HepG2 (cell line): ENCODE measurements around the gene ALDH3B2. TPM values are rescaled to one million over a fixed set of nuclear protein-coding genes. Genes with fewer than 3 reads are reported as not detected.

Experiments
- BCL6 ChIP-seq: IDR thresholded peaks from 2 replicates; pipeline ENCODE4 v1.6.1; 2016; ENCODE audit warnings: missing genetic modification reagents, missing compliant biosample characterization
- CBX5 ChIP-seq: sonication (generic); formaldehyde crosslinking; IDR thresholded peaks from 2 replicates; pipeline ENCODE4 v1.4.0; 2020; ENCODE audit warnings: missing genetic modification reagents, borderline replicate concordance
- CEBPG ChIP-seq: IDR thresholded peaks from 2 replicates; pipeline ENCODE4 v1.6.1; 2016
- HCFC1 ChIP-seq: fragments of 150-350 bp; IDR thresholded peaks from 2 replicates; pipeline ENCODE4 v1.6.1; 2014; ENCODE audit warnings: low read depth, low read length
- HINFP ChIP-seq: sonication (generic); formaldehyde crosslinking; IDR thresholded peaks from 2 replicates; pipeline ENCODE4 v1.4.0; 2020; ENCODE audit warnings: low read depth, mild to moderate bottlenecking, missing genetic modification reagents
- KLF16 ChIP-seq, 2 experiments: sonication (generic) in 1 of 2; formaldehyde crosslinking in 1 of 2; IDR thresholded peaks; 2 replicates each; pipeline versions ENCODE4 v1.6.1 to v1.8.0; 2016 to 2023; ENCODE audit warnings: missing genetic modification reagents in 2 of 2, missing compliant biosample characterization in 1 of 2
- MAF1 ChIP-seq: sonication (generic); formaldehyde crosslinking; IDR thresholded peaks from 2 replicates; pipeline ENCODE4 v1.5.0; 2020; ENCODE audit warnings: missing genetic modification reagents, borderline replicate concordance
- MAX ChIP-seq: IDR thresholded peaks from 2 replicates; pipeline ENCODE4 v1.6.1; 2012; ENCODE audit warnings: inconsistent platforms
- SAP130 ChIP-seq: IDR thresholded peaks from 2 replicates; pipeline ENCODE4 v1.6.1; 2016; ENCODE audit warnings: low read depth
- SMC3 ChIP-seq: IDR thresholded peaks from 2 replicates; pipeline ENCODE4 v1.6.1; 2011; ENCODE audit warnings: low read length, improper control_type of control experiment
- STAG1 ChIP-seq: sonication (generic); formaldehyde crosslinking; IDR thresholded peaks from 2 replicates; pipeline ENCODE4 v1.4.0; 2020; ENCODE audit warnings: missing genetic modification reagents
- ZBTB34 ChIP-seq: sonication (generic); formaldehyde crosslinking; IDR thresholded peaks from 2 replicates; pipeline ENCODE4 v1.8.0; 2022; ENCODE audit warnings: mild to moderate bottlenecking, missing genetic modification reagents
- ZNF564 ChIP-seq: sonication (generic); formaldehyde crosslinking; IDR thresholded peaks from 2 replicates; pipeline ENCODE4 v1.8.1; 2023; ENCODE audit warnings: mild to moderate bottlenecking, missing genetic modification reagents
- ZNF691 ChIP-seq: sonication (generic); formaldehyde crosslinking; IDR thresholded peaks from 2 replicates; pipeline ENCODE4 v1.4.0; 2020; ENCODE audit warnings: missing genetic modification reagents, low read depth, mild to moderate bottlenecking, borderline replicate concordance
- ZNF792 ChIP-seq: IDR thresholded peaks from 2 replicates; pipeline ENCODE4 v1.6.1; 2016
- polyA plus RNA-seq, 8 experiments: library from polyadenylated mRNA; depleted of rRNA in 3 of 8; stranded (reverse) in 7 of 8; unstranded in 1 of 8; fragments of >200 nt; fragmentation: Illumina TruSeq in 4 of 8; extraction: Trizol in 4 of 8; gene quantifications; 2 replicates each; pipeline versions ENCODE4 v1.2.1 to v1.2.3, GENCODE V29; 2011 to 2016; ENCODE audit warnings: low read depth in 4 of 8, missing spikeins in 1 of 8, mixed read lengths in 1 of 8; ENCODE audit not compliant: insufficient read depth in 1 of 8
- total RNA-seq, 5 experiments: library from RNA; depleted of rRNA; stranded (reverse); fragments of >200 nt; fragmentation: Illumina TruSeq; extraction: Trizol; gene quantifications; 2 replicates each; pipeline ENCODE4 v1.2.3, GENCODE V29; 2016; ENCODE audit warnings: low read depth in 1 of 5
- TF ChIP-seq, protein P1 (sequence below): sonication (generic); formaldehyde crosslinking; IDR thresholded peaks from 2 replicates; pipeline ENCODE4 v1.4.0; 2020; ENCODE audit warnings: missing genetic modification reagents
- TF ChIP-seq, protein P2 (sequence below): sonication (generic); formaldehyde crosslinking; IDR thresholded peaks from 2 replicates; pipeline ENCODE4 v1.8.0; 2022; ENCODE audit warnings: mild to moderate bottlenecking, missing genetic modification reagents; ENCODE audit not compliant: insufficient replicate concordance
- TF ChIP-seq, protein P3 (sequence below): IDR thresholded peaks from 2 replicates; pipeline ENCODE4 v1.6.1; 2016; ENCODE audit warnings: missing biosample characterization, missing genetic modification reagents, low read depth
- TF ChIP-seq, protein P4 (sequence below): sonication (generic); formaldehyde crosslinking; IDR thresholded peaks from 2 replicates; pipeline ENCODE4 v1.4.0; 2020; ENCODE audit warnings: mild to moderate bottlenecking, missing genetic modification reagents

ALDH3B2 gene
- total and polyA plus RNA-seq, 2 of the 13 experiments (the other 11 are each of a cell fraction or from before 2014, with no cell fraction given), result not detected

DNA sequence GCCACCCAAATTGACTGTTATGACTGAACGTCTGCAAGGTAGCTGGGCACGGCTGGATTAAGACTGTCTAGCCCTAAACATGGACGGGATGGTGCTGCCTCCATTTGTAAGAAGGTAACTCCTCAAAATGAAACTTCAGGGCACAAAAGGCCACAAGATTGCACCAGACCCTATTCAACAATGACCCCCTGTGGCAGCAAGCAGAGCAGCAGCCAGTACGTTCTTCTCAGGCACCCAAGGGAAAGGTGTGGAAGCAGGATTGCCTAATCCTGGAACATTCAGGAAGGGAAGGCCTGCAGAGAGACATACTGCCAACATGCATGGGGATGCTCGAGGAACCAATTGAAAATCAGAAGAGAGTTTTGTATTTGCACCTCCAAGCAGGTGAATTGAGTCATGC, 30.4 kb downstream of the ALDH3B2 start (continued):
- TF ChIP-seq CBX5 (CRISPR knock-in tag), result peak; percentile 49; the same call in 1 of the 2 replicates
- TF ChIP-seq CEBPG (CRISPR knock-in tag), result peak; percentile 81
- TF ChIP-seq, protein P1, sequence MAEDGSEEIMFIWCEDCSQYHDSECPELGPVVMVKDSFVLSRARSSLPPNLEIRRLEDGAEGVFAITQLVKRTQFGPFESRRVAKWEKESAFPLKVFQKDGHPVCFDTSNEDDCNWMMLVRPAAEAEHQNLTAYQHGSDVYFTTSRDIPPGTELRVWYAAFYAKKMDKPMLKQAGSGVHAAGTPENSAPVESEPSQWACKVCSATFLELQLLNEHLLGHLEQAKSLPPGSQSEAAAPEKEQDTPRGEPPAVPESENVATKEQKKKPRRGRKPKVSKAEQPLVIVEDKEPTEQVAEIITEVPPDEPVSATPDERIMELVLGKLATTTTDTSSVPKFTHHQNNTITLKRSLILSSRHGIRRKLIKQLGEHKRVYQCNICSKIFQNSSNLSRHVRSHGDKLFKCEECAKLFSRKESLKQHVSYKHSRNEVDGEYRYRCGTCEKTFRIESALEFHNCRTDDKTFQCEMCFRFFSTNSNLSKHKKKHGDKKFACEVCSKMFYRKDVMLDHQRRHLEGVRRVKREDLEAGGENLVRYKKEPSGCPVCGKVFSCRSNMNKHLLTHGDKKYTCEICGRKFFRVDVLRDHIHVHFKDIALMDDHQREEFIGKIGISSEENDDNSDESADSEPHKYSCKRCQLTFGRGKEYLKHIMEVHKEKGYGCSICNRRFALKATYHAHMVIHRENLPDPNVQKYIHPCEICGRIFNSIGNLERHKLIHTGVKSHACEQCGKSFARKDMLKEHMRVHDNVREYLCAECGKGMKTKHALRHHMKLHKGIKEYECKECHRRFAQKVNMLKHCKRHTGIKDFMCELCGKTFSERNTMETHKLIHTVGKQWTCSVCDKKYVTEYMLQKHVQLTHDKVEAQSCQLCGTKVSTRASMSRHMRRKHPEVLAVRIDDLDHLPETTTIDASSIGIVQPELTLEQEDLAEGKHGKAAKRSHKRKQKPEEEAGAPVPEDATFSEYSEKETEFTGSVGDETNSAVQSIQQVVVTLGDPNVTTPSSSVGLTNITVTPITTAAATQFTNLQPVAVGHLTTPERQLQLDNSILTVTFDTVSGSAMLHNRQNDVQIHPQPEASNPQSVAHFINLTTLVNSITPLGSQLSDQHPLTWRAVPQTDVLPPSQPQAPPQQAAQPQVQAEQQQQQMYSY (CRISPR knock-in tag), result no peak
- TF ChIP-seq, protein P2, sequence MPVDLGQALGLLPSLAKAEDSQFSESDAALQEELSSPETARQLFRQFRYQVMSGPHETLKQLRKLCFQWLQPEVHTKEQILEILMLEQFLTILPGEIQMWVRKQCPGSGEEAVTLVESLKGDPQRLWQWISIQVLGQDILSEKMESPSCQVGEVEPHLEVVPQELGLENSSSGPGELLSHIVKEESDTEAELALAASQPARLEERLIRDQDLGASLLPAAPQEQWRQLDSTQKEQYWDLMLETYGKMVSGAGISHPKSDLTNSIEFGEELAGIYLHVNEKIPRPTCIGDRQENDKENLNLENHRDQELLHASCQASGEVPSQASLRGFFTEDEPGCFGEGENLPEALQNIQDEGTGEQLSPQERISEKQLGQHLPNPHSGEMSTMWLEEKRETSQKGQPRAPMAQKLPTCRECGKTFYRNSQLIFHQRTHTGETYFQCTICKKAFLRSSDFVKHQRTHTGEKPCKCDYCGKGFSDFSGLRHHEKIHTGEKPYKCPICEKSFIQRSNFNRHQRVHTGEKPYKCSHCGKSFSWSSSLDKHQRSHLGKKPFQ, result no peak
- no peak for TF ChIP-seq ZNF792 (CRISPR knock-in tag)
- TF ChIP-seq, protein P3, sequence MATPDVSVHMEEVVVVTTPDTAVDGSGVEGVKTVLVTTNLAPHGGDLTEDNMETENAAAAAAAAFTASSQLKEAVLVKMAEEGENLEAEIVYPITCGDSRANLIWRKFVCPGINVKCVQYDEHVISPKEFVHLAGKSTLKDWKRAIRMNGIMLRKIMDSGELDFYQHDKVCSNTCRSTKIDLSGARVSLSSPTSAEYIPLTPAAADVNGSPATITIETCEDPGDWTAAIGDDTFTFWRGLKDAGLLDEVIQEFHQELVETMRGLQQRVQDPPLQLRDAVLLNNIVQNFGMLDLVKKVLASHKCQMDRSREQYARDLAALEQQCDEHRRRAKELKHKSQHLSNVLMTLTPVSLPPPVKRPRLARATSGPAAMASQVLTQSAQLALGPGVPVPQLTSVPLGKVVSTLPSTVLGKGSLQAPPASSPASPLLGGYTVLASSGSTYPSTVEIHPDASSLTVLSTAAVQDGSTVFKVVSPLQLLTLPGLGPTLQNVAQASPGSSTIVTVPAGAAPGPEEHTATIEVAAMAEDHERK (CRISPR knock-in tag), result no peak
- no peak for TF ChIP-seq ZNF564 (CRISPR knock-in tag)
- TF ChIP-seq HINFP (CRISPR knock-in tag), result no peak
- TF ChIP-seq MAX, result peak; percentile 20; the same call in 1 of the 2 replicates
- TF ChIP-seq ZBTB34 (CRISPR knock-in tag), result no peak
- TF ChIP-seq SMC3, result peak; percentile 66
- TF ChIP-seq STAG1, result peak; percentile 72
- TF ChIP-seq MAF1, result no peak
- TF ChIP-seq SAP130 (CRISPR knock-in tag), result 0 out of 2 replicates have a peak, but pooled peaks have one; percentile 19
- no peak for TF ChIP-seq KLF16 (CRISPR knock-in tag; IDR thresholded peaks at IDR 0.05)
- TF ChIP-seq HCFC1, result no peak
- TF ChIP-seq ZNF691 (CRISPR knock-in tag), result no peak
- TF ChIP-seq, protein P4, sequence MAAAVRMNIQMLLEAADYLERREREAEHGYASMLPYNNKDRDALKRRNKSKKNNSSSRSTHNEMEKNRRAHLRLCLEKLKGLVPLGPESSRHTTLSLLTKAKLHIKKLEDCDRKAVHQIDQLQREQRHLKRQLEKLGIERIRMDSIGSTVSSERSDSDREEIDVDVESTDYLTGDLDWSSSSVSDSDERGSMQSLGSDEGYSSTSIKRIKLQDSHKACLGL, result no peak
- no peak for TF ChIP-seq BCL6 (CRISPR knock-in tag)
